GM19240 (cell line): ENCODE data around the gene ADPRS.

Source experiments
- DNase-seq: peaks from one replicate; pipeline ENCODE4 v3.0.0; 2011; ENCODE audit warnings: low spot score; ENCODE audit not compliant: insufficient read length

The ADPRS gene

GRCh38 chr1:36087233-36088123 is 1.2 kb upstream of the ADPRS start:
- DNase-seq, result no peak

GRCh38 chr1:36088265-36088576 is 471 bp upstream of the ADPRS start:
- DNase-seq, result no peak

GRCh38 chr1:36089393-36090121 is 865 bp downstream of the ADPRS start:
- DNase-seq, result no peak

GRCh38 chr1:36091141-36091540 is 2.4 kb downstream of the ADPRS start:
- DNase-seq, result no peak

- DNase-seq, result no peak
Observed at GRCh38 chr1:36091698-36092097, 3.0 kb downstream of the ADPRS start.

GRCh38 chr1:36092166-36092797 is 3.6 kb downstream of the ADPRS start:
- DNase-seq, result no peak

- no peak for DNase-seq
Observed at GRCh38 chr1:36092798-36093185, 4.1 kb downstream of the ADPRS start.

- DNase-seq, result no peak
Observed at GRCh38 chr1:36093226-36093625, 4.5 kb downstream of the ADPRS start.

GRCh38 chr1:36093929-36094328 is 5.2 kb downstream of the ADPRS start:
- DNase-seq, result no peak

- DNase-seq, result no peak
Observed at GRCh38 chr1:36094621-36095061, 5.9 kb downstream of the ADPRS start.

GRCh38 chr1:36095760-36096405 is 7.2 kb downstream of the ADPRS start:
- DNase-seq, result no peak

GRCh38 chr1:36096500-36097432 is 8.1 kb downstream of the ADPRS start:
- no peak for DNase-seq

GRCh38 chr1:36097693-36098585 is 9.2 kb downstream of the ADPRS start:
- no peak for DNase-seq

GRCh38 chr1:36098650-36099365 is 10.1 kb downstream of the ADPRS start:
- no peak for DNase-seq

- peak; percentile 74 for DNase-seq
Observed at GRCh38 chr1:36099681-36100341, 11.1 kb downstream of the ADPRS start.

GRCh38 chr1:36100376-36100775 is 11.7 kb downstream of the ADPRS start:
- no peak for DNase-seq

GRCh38 chr1:36101546-36101945 is 12.9 kb downstream of the ADPRS start:
- no peak for DNase-seq

- no peak for DNase-seq
Observed at GRCh38 chr1:36106269-36106668, 17.6 kb downstream of the ADPRS start.
